GM10847 (cell line): ENCODE results near the gene COL2A1.

Source experiments
- POLR2A ChIP-seq: IDR thresholded peaks from 2 replicates; pipeline ENCODE4 v1.6.1; 2011; ENCODE audit not compliant: insufficient read length; ENCODE audit errors: extremely low read depth

COL2A1 gene

DNA sequence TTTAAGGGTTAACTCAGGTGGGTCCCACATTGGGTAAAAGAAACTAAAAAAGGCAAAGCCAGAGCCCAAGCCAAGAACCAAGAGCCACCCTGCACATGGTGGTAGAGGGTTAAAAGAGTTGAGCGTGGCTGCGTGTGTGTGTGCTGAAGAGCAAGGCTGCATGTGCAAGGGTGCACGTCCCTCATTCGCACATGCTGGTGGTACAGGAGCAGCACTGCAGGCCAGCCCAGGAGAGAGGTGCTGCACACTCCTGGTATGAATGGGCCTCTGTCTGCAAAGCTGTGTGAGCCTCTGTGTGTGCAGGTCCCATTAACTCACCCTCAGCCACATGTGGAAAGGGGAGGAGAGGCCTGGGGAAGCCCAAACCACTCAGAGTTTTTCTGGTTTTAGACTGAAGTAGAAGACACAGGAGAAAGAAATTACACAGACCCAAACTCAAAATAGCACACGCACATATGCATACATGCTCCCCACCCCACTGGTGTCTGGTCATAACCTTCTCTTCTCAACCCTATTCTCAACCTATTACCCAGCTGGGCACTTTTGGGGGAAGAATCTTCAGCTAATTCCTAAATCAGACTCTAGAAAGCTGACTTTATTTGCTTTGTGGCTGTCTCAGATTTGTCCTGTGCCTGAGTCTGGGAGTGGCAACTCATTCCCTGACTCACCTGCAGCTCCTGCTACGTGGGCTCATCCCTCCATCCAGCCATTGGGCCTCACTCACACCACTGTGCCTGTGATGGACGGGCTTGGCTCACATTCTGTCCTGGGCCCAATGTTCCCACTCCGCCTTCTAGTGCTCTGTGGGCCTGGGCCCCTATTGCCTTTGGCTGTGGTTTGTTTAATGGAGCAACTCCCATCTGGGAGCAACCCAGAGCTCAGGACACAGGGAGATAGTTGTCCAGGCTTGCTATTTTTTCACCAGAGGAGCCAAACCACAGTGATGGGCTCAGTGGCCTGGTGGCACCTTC, 30.8 kb upstream of the COL2A1 start:
- TF ChIP-seq POLR2A: no peak

DNA sequence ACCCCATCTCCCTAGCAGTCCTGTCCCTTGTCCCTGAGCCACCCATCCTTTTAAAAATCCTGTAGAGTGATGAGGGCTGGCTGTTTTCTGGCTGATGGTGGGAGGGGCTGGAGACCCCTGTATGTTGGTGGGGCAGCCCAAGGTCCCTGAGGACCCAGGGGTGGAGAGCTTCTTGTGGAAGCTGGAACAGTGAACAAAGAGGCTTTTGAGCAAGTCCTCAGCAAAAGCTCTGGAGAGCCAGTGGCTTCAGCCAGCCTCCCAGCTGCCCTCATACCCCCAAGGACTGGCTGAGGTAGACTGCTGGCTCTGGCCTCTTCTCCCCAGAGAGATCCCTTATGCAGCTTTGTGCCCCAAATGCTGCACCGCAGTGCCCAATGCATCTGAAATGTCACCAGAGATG, 29.2 kb upstream of the COL2A1 start:
- TF ChIP-seq POLR2A: no peak

DNA sequence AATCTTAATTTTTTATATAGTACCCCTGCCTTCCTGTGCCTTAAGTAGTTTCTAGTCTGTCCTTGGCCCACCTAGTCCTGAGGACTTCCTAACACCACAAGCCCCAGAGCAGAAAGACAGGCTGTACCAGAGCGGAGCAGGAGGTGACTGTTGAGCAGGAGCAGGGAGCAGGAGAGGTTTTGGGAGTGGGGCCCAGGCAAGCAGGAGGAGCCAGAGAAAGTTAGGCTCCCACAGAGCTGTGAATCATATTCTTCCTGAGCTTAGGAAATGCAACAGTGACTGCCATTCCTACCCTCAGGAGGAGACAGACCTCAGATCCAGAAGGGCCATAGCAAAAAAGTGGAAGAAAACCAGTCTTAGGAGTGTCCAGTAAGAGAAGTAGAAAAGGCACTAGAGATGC, 28.3 kb upstream of the COL2A1 start:
- TF ChIP-seq POLR2A: no peak

- no peak for TF ChIP-seq POLR2A
Observed at GRCh38 chr12:48031135-48031960, 27.1 kb upstream of the COL2A1 start.

- no peak for TF ChIP-seq POLR2A
Observed at GRCh38 chr12:48030173-48030650, 25.9 kb upstream of the COL2A1 start.

DNA sequence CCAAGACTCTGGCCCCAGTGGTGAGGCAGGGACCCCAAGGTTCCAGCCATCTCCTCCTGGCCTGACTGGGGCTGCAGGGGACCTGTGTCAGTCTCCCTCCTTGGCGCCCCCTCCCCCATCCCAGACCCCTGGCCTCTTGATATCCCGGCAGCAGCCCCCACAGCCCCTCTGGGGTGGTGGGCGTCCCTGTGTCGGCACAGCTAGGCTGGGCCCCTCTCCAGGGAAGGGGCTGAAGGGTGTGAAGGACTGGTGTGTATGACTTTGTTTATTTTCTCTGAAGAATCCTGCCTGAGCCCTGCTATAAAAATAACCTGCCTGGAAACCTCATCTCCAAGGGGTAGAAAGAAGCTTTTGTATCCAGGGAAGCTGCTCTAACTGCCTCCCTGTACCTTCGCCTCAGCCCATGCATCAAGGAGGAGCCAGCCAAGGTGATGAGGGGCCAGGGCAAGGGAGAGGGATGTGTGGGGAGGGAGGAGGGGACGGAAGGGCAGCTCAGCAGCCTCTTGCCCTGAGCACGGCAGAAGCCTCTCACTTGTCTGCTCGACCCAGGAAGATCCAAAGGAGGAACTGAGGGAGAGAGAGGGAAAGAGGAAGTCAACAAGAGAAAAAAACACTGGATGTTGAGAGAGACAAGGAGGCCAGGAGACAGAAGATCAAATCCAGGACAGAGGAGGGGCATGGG, 25.4 kb upstream of the COL2A1 start:
- no peak for TF ChIP-seq POLR2A

GRCh38 chr12:48028541-48029431, 24.5 kb upstream of the COL2A1 start:
- TF ChIP-seq POLR2A: no peak

GRCh38 chr12:48027183-48028002, 23.1 kb upstream of the COL2A1 start:
- no peak for TF ChIP-seq POLR2A

DNA sequence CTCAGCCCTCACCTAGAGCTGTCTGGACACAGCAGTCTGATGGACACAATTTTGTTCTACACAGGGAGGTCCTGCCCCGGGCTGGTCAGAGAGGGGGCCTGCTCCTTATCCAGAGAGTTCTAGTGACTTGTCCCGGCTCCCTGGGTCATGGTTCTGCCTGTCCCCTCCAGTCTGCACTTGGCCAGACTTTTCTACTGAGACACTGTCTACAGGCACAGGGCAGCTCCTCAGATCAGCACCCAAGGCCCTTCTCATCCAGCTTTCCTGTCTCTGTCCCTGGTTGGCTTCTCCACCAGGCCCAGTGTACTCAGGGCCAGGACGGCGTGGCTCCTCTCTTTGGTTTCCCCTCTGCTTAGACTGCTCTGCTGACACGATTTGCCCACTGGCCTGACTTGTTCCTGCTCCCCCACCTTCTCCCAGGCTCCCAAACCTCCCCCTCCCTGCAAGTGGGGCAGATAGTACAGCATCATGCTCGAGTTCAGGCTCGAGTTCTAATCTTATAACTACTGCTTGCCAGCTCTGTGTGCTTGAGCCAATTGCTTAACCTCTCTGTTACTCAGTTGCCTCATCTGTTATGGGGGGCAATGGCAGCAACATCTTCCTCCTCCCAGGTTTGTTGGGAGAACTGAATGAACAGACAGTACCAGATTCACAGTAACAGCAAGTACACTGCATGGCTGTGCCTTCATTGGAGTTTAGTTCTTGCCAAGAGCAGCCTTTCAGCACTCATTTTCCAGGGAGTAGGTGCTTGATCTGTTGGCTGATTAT, 22.0 kb upstream of the COL2A1 start:
- no peak for TF ChIP-seq POLR2A

DNA sequence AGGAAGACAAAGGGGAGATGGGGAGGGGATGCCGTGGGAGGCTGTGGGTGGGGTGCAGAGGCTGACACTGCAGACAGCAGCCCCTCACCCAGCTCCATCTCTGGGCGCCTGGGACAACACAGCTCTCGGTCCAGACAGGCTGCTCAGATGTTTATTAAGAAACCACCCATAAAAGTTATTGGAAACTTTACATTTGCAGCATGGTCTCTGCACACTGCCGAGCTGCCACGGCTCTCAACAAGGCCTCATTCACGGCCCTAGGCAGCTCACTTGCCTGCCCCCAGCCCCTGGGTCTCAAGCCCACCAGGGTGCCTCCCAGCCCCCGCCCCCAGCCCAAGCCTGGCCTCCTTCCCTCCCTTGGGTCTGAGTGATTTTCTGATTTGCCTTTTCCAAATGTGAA, 21.0 kb upstream of the COL2A1 start:
- no peak for TF ChIP-seq POLR2A

DNA sequence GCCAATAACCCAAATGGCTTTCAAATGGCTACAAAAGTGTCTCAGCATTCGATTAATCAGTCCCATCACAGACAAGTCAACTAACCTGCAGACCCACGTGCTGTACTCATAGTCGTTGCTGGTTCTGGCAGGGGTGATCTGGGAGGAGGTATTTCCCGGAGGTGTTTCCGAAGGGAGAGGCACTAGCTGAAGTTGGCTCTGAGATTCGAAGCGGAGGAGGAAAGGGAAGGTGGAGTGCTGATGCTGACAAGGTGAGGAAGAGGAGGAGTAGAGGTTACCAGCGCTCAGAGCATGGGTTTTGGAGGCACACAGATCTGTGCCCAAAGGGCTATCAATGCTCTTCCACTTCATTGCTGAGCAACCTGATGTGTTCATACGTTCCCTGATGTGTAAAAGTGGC, 20.5 kb upstream of the COL2A1 start:
- TF ChIP-seq POLR2A: no peak

GRCh38 chr12:48023386-48023785, 19.1 kb upstream of the COL2A1 start:
- TF ChIP-seq POLR2A: no peak
